Measurements from ENCODE around the gene RELCH.

The RELCH gene

GRCh38 chr18:62346333-62347088, 159.5 kb downstream of the RELCH start:
- peaks cover 7% of the 10 kb centered on the region; the same call in 1 of the 2 replicates for H3K4me1 ChIP-seq (ENCODE audit: control insufficient read depth, low read length)
- H3F3A ChIP-seq (ENCODE audit: control insufficient read depth, insufficient read depth): no peaks in the 10 kb centered on the region

GRCh38 chr18:62347089-62347506, 160.0 kb downstream of the RELCH start:
- H3K27me3 ChIP-seq (ENCODE audit: control insufficient read depth, low read length): no peaks in the 10 kb centered on the region
- H3K36me3 ChIP-seq (ENCODE audit: control insufficient read depth, low read length): no peaks in the 10 kb centered on the region
- no peaks in the 10 kb centered on the region for H4K20me1 ChIP-seq (ENCODE audit: control insufficient read depth, insufficient read depth, low read depth, low read length)
- H3K27ac ChIP-seq (ENCODE audit: low read depth, low read length): no peak overlapping the region
- H3K9me2 ChIP-seq (replicated peaks; ENCODE audit: control insufficient read depth, low read length): no peaks in the 10 kb centered on the region
- H3F3A ChIP-seq (ENCODE audit: control insufficient read depth, insufficient read depth): no peaks in the 10 kb centered on the region
- H3K4me2 ChIP-seq (ENCODE audit: low read length): no peak overlapping the region
- H3K79me2 ChIP-seq (ENCODE audit: control insufficient read depth, low read length): no peaks in the 10 kb centered on the region
- peaks cover 7% of the 10 kb centered on the region; the same call in 1 of the 2 replicates for H3K4me1 ChIP-seq (ENCODE audit: control insufficient read depth, low read length)
- H3K4me3 ChIP-seq (ENCODE audit: low read length): no peak overlapping the region
- H3K9me3 ChIP-seq (ENCODE audit: control insufficient read depth, insufficient read depth, low read length): no peaks in the 10 kb centered on the region
- TF ChIP-seq CTCF (IDR thresholded peaks at IDR 0.05; ENCODE audit: low read depth, low read length, poor library complexity, severe bottlenecking): no peak
- no peak for TF ChIP-seq EZH2phosphoT487 (IDR thresholded peaks at IDR 0.05; ENCODE audit: borderline replicate concordance, low read length)

More at GRCh38 chr18:62346333-62347088, 159.5 kb downstream of the RELCH start:
- no peak for TF ChIP-seq EZH2phosphoT487 (IDR thresholded peaks at IDR 0.05; ENCODE audit: borderline replicate concordance, low read length)
- TF ChIP-seq CTCF (IDR thresholded peaks at IDR 0.05; ENCODE audit: low read depth, low read length, poor library complexity, severe bottlenecking): no peak
- no peaks in the 10 kb centered on the region; the same call in 1 of the 2 replicates for H3K27me3 ChIP-seq (ENCODE audit: control insufficient read depth, low read length)
- H3K9me3 ChIP-seq (ENCODE audit: control insufficient read depth, insufficient read depth, low read length): no peaks in the 10 kb centered on the region
- H3K9me2 ChIP-seq (replicated peaks; ENCODE audit: control insufficient read depth, low read length): no peaks in the 10 kb centered on the region
- H3K36me3 ChIP-seq (ENCODE audit: control insufficient read depth, low read length): no peaks in the 10 kb centered on the region
- H3K79me2 ChIP-seq (ENCODE audit: control insufficient read depth, low read length): no peaks in the 10 kb centered on the region
- no peak overlapping the region for H3K27ac ChIP-seq (ENCODE audit: low read depth, low read length)
- H4K20me1 ChIP-seq (ENCODE audit: control insufficient read depth, insufficient read depth, low read depth, low read length): no peaks in the 10 kb centered on the region
- H3K4me3 ChIP-seq (ENCODE audit: low read length): no peak overlapping the region
- no peak overlapping the region for H3K4me2 ChIP-seq (ENCODE audit: low read length)

- Histone ChIP-seq H3K36me3 (ENCODE audit: control insufficient read depth, low read length) (no peaks in the 10 kb centered on the region), H3K27me3 (ENCODE audit: control insufficient read depth, low read length) (no peaks in the 10 kb centered on the region), H3K4me2 (ENCODE audit: low read length) (no peak overlapping the region), H3K9me2 (replicated peaks; ENCODE audit: control insufficient read depth, low read length) (no peaks in the 10 kb centered on the region), H3K79me2 (ENCODE audit: control insufficient read depth, low read length) (no peaks in the 10 kb centered on the region), H3K4me1 (ENCODE audit: control insufficient read depth, low read length) (peaks cover 7% of the 10 kb centered on the region; the same call in 1 of the 2 replicates), H3K4me3 (ENCODE audit: low read length) (no peak overlapping the region), H3K27ac (ENCODE audit: low read depth, low read length) (no peak overlapping the region), H3F3A (ENCODE audit: control insufficient read depth, insufficient read depth) (no peaks in the 10 kb centered on the region), H3K9me3 (ENCODE audit: control insufficient read depth, insufficient read depth, low read length) (no peaks in the 10 kb centered on the region), H4K20me1 (ENCODE audit: control insufficient read depth, insufficient read depth, low read depth, low read length) (no peaks in the 10 kb centered on the region)
- TF ChIP-seq CTCF (IDR thresholded peaks at IDR 0.05; ENCODE audit: low read depth, low read length, poor library complexity, severe bottlenecking) (no peak), EZH2phosphoT487 (IDR thresholded peaks at IDR 0.05; ENCODE audit: borderline replicate concordance, low read length) (no peak)
Observed at GRCh38 chr18:62348474-62348873, 161.4 kb downstream of the RELCH start.

All from DOHH2 (cell line).